NCI-H524 treated with DMSO at 0.1 percent for 48 hours (cell line): ENCODE measurements around the gene LORICRIN.
A peak's percentile ranks its signal among the peaks of the same experiment; 100 is the strongest.
"Not testable (repeated sequence)": the region's sequence is repeated elsewhere in the genome, so short reads cannot be mapped to it uniquely, and the experiment has no call there.

ENCODE experiments used
- DNase-seq: peaks from one replicate; lab custom pipeline; 2025; lab: John Stamatoyannopoulos, UW

The LORICRIN gene

GRCh38 chr1:153259387-153259786 is at the start of gene LORICRIN:
LORICRIN (plus strand) TSS chr1:153259687; CDS start chr1:153260950, 1,263 bp downstream.
- no peak for DNase-seq

GRCh38 chr1:153210206-153210605 is 49.3 kb upstream of the LORICRIN start:
- no peak for DNase-seq

- DNase-seq = no peak
These were observed 47.3 kb upstream of the LORICRIN start for GRCh38 chr1:153212201-153212600.

- DNase-seq = no peak
These were observed 46.0 kb upstream of the LORICRIN start for GRCh38 chr1:153213519-153213918.

GRCh38 chr1:153217212-153217611 is 42.3 kb upstream of the LORICRIN start, which contains the start of gene PRR9:
PRR9 (plus strand) TSS chr1:153217584; CDS start chr1:153218145, 561 bp downstream.
- DNase-seq = no peak

- DNase-seq = no peak
These were observed 41.6 kb upstream of the LORICRIN start for GRCh38 chr1:153217744-153218416.

GRCh38 chr1:153220606-153221303 is 38.7 kb upstream of the LORICRIN start:
- no peak for DNase-seq

- not testable (repeated sequence) for DNase-seq
These were observed 36.2 kb upstream of the LORICRIN start for GRCh38 chr1:153223040-153223891.

- no peak for DNase-seq
These were observed 31.7 kb upstream of the LORICRIN start for GRCh38 chr1:153227810-153228209.

- no peak for DNase-seq
These were observed 31.0 kb upstream of the LORICRIN start for GRCh38 chr1:153228491-153228890.

- DNase-seq = not testable (repeated sequence)
These were observed 30.2 kb upstream of the LORICRIN start for GRCh38 chr1:153229076-153229829.

- DNase-seq = no peak
These were observed 28.1 kb upstream of the LORICRIN start for GRCh38 chr1:153231363-153231762.

- no peak for DNase-seq
These were observed 27.7 kb upstream of the LORICRIN start for GRCh38 chr1:153231785-153232184.

- DNase-seq = no peak
These were observed 26.9 kb upstream of the LORICRIN start for GRCh38 chr1:153232553-153232952.

- no peak for DNase-seq
These were observed 26.0 kb upstream of the LORICRIN start for GRCh38 chr1:153233448-153233847.

- DNase-seq = no peak
These were observed 21.0 kb upstream of the LORICRIN start for GRCh38 chr1:153238527-153238926.

- DNase-seq = no peak
These were observed 17.3 kb upstream of the LORICRIN start for GRCh38 chr1:153242160-153242559.

- no peak for DNase-seq
These were observed 14.0 kb upstream of the LORICRIN start for GRCh38 chr1:153245466-153245865.

- DNase-seq = peak; percentile 91
These were observed 13.5 kb upstream of the LORICRIN start for GRCh38 chr1:153246018-153246417.

- no peak for DNase-seq
These were observed 12.7 kb upstream of the LORICRIN start for GRCh38 chr1:153246825-153247224.

GRCh38 chr1:153248176-153248879 is 11.2 kb upstream of the LORICRIN start:
- no peak for DNase-seq
